Suprapubic skin (tissue), 4 donors: Measurements from ENCODE around the gene ADAD1. TPM values are rescaled to one million over a fixed set of nuclear protein-coding genes. Genes with fewer than 3 reads are reported as not detected.
"Not testable (repeated sequence)": the region's sequence is repeated elsewhere in the genome, so short reads cannot be mapped to it uniquely, and the experiment has no call there.

Source experiments
- DNase-seq, 2 donors: peaks; one replicate each; pipeline ENCODE4 v3.0.0-alpha.2; 2019; ENCODE audit warnings: low spot score in 2 of 2
- H3K27ac ChIP-seq: fragments of 200-600 bp; sonication (generic); one replicate; pipeline ENCODE4 v1.5.1; 2019
- H3K27me3 ChIP-seq: fragments of 200-600 bp; sonication (generic); one replicate; pipeline ENCODE4 v1.5.1; 2019
- H3K36me3 ChIP-seq: fragments of 200-600 bp; sonication (generic); one replicate; pipeline ENCODE4 v1.5.1; 2019
- H3K4me1 ChIP-seq: fragments of 200-600 bp; sonication (generic); one replicate; pipeline ENCODE4 v1.5.1; 2019
- H3K4me3 ChIP-seq: fragments of 200-600 bp; sonication (generic); one replicate; pipeline ENCODE4 v1.5.1; 2019; ENCODE audit warnings: mild to moderate bottlenecking
- H3K9me3 ChIP-seq: fragments of 200-600 bp; sonication (generic); one replicate; pipeline ENCODE4 v1.5.1; 2019
- EP300 ChIP-seq: sonication (generic); formaldehyde crosslinking; IDR thresholded peaks from one replicate; pipeline ENCODE4 v1.6.1; 2017; ENCODE audit warnings: antibody characterized with exemption
- POLR2A ChIP-seq, 2 donors: fragments of 450-650 bp; IDR thresholded peaks; one replicate each; pipeline ENCODE4 v1.6.1; 2017; ENCODE audit warnings: antibody characterized with exemption in 2 of 2, mild to moderate bottlenecking in 2 of 2, moderate library complexity in 2 of 2
- POLR2AphosphoS5 ChIP-seq, 3 donors: sonication (generic); formaldehyde crosslinking; IDR thresholded peaks; one replicate each; pipeline ENCODE4 v1.6.1; 2017; ENCODE audit warnings: antibody characterized with exemption in 3 of 3
- WGBS: methylation state at CpG from one replicate; pipeline ENCODE4 v1.1.5; 2018; 5-methylcytosine and 5-hydroxymethylcytosine counted together
- total RNA-seq, 4 donors: library from RNA; depleted of rRNA; stranded (reverse); fragments of >200 nt; gene quantifications; one replicate each; pipeline ENCODE4 v1.1.0, GENCODE V29; 2016
- TF ChIP-seq, protein P1 (sequence below), 2 donors: fragments of 200-600 bp in 1 of 2; fragments of 450-650 bp in 1 of 2; sonication (generic) in 1 of 2; IDR thresholded peaks; one replicate each; pipeline ENCODE4 v1.5.1; 2016 to 2019; ENCODE audit warnings: antibody characterized with exemption in 2 of 2, mild to moderate bottlenecking in 1 of 2, moderate library complexity in 1 of 2

ADAD1 gene
- total RNA-seq, 4 donors from 2014 or later, result not detected

DNA sequence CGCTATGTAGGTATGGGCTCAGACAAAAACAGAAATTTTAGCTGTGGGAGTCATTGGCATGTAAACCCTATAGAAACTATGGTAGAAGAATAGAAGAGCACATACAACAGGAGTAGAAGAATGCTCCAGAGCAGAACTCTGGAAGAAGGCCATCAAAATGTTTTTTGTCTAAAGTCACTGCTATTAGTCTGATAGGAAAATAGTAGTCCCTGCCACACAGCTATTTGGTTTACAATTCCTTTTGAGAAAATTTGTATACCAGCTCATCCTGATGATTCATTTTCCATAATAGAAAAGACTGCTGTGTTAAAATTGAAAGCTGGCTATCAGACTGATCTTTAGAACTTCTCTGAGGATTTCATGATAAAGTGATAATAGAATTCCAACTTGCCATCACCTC lies 32.8 kb upstream of the ADAD1 start:
- 97% methylated on average over 1 of the region's 1 CpG for WGBS
- Histone ChIP-seq H3K27me3 (no peaks in the 10 kb centered on the region), H3K9me3 (no peaks in the 10 kb centered on the region), H3K36me3 (peaks cover 58% of the 10 kb centered on the region), H3K4me3 (no peak overlapping the region), H3K4me1 (no peaks in the 10 kb centered on the region), H3K27ac (no peak overlapping the region)
- no peak for DNase-seq
- TF ChIP-seq POLR2A (IDR thresholded peaks at IDR 0.05) (no peak), POLR2AphosphoS5 (IDR thresholded peaks at IDR 0.05) (no peak), EP300 (no peak)
- TF ChIP-seq, protein P1, sequence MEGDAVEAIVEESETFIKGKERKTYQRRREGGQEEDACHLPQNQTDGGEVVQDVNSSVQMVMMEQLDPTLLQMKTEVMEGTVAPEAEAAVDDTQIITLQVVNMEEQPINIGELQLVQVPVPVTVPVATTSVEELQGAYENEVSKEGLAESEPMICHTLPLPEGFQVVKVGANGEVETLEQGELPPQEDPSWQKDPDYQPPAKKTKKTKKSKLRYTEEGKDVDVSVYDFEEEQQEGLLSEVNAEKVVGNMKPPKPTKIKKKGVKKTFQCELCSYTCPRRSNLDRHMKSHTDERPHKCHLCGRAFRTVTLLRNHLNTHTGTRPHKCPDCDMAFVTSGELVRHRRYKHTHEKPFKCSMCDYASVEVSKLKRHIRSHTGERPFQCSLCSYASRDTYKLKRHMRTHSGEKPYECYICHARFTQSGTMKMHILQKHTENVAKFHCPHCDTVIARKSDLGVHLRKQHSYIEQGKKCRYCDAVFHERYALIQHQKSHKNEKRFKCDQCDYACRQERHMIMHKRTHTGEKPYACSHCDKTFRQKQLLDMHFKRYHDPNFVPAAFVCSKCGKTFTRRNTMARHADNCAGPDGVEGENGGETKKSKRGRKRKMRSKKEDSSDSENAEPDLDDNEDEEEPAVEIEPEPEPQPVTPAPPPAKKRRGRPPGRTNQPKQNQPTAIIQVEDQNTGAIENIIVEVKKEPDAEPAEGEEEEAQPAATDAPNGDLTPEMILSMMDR (IDR thresholded peaks at IDR 0.05), result no peak

DNA sequence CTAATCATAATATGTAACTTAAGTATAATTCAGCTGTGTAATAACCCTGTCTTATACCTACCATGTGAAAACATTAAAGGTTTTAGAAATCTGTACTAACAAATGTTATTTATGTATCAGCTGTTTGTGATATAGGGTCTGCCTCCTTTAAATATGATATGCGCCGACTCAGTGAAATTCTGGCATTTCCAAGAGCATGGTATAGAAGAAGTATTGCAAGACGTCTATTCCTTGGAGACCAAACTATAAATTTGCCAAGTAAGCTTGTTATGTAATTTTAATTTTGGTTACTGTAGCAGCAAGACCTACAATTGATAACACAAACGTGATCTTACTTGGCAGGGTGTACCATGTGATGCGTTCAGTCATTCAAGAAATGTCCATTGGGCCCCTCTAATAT lies 32.3 kb upstream of the ADAD1 start:
- peaks cover 62% of the 10 kb centered on the region for H3K36me3 ChIP-seq
- no peak overlapping the region for H3K27ac ChIP-seq
- 86% methylated on average over 5 of the region's 5 CpGs for WGBS

DNA sequence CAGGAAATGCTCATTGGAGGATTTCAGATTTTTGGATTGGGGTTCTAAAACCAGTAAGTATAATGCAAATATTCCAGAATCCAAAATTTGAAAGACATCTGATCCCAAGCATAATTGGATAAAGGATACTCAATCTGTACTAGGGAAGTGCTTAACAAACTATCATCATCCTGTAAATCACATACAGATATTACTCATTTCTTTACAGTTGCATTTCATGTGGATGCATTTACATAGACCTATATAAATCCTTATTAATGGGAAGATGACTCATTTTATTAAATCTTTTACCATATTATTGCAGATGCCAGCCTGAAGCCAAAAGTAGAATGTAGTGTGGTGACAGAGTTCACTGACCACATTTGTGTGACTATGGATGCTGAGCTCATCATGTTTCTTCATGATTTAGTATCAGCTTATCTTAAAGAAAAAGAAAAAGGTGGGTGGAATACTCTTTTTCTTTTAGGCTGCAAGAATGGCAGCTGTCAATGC lies 22.4 kb upstream of the ADAD1 start:
- Histone ChIP-seq H3K4me1 (no peaks in the 10 kb centered on the region), H3K9me3 (no peaks in the 10 kb centered on the region), H3K4me3 (no peak overlapping the region), H3K27me3 (no peaks in the 10 kb centered on the region), H3K27ac (no peak overlapping the region), H3K36me3 (peaks cover 69% of the 10 kb centered on the region)
- TF ChIP-seq POLR2AphosphoS5 (IDR thresholded peaks at IDR 0.05), result no peak
- no peak for TF ChIP-seq EP300
- TF ChIP-seq, protein P1 (IDR thresholded peaks at IDR 0.05), result no peak
- no peak for TF ChIP-seq POLR2A (IDR thresholded peaks at IDR 0.05)
- DNase-seq, result no peak

More for the DNA sequence above, 32.3 kb upstream of the ADAD1 start:
- DNase-seq, result no peak
- no peaks in the 10 kb centered on the region for H3K9me3 ChIP-seq
- no peak overlapping the region for H3K4me3 ChIP-seq
- TF ChIP-seq, protein P1 (IDR thresholded peaks at IDR 0.05), result no peak
- TF ChIP-seq POLR2A (IDR thresholded peaks at IDR 0.05), result no peak
- no peak for TF ChIP-seq POLR2AphosphoS5 (IDR thresholded peaks at IDR 0.05)
- no peak for TF ChIP-seq EP300
- no peaks in the 10 kb centered on the region for H3K4me1 ChIP-seq
- H3K27me3 ChIP-seq, result no peaks in the 10 kb centered on the region

DNA sequence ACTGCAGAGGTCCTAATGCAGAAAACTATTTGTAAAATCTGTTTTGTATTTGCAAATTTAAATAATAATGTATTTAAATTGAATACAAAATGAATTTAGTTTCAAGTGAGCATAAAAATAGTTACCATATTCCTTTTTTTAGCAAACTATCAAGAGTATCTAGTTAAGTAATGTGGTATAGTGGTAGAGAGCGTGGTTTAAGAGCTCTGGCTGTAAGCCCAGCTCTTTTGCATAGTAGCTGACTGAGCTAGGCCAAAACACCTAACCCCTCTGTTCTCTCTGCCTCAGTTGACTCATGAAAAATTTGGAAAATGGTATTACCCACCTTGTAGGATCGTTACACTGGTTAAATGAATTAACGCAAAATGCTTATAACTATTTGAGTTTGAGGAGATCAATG lies 18.1 kb upstream of the ADAD1 start:
- Histone ChIP-seq H3K27ac (no peak overlapping the region), H3K27me3 (no peaks in the 10 kb centered on the region), H3K4me3 (no peak overlapping the region), H3K9me3 (no peaks in the 10 kb centered on the region), H3K4me1 (no peaks in the 10 kb centered on the region), H3K36me3 (peaks cover 58% of the 10 kb centered on the region)
- no peak for DNase-seq
- 99% methylated on average over 3 of the region's 3 CpGs for WGBS
- TF ChIP-seq POLR2AphosphoS5 (IDR thresholded peaks at IDR 0.05) (no peak), POLR2A (IDR thresholded peaks at IDR 0.05) (no peak), EP300 (no peak)
- TF ChIP-seq, protein P1 (IDR thresholded peaks at IDR 0.05), result no peak

DNA sequence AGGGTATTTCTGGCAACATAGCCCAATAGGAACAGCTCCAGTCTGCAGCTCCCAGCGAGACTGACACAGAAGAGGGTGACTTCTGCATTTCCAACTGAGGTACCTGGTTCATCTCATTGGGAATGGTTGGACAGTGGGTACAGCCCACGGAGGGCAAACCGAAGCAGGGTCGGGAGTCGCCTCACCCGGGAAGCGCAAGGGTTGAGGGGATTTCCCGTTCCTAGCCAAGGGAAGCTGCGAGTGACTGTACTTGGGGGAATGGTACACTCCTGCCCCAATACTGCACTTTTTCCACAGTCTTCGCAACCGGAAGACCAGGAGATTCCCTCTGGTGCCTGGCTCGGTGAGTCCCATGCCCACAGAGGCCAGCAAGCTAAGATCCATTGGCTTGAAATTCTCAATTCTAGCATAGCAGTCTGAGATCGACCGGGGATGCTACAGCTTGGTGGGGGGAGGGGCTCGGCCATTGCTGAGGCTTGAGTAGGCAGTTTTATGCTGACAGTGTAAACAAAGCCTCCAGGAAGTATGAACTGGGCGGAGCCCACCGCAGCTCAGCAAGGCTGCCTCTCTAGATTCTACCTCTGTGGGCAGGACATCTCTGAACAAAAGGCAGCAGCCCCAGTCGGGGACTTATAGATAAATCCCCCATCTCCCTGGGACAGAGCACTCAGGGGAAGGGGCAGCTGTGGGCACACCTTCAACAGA lies 14.0 kb upstream of the ADAD1 start:
- H3K27ac ChIP-seq, result no peak overlapping the region
- no peak overlapping the region for H3K4me3 ChIP-seq
- no peak for DNase-seq
- peaks cover 4% of the 10 kb centered on the region for H3K9me3 ChIP-seq
- H3K36me3 ChIP-seq, result peaks cover 26% of the 10 kb centered on the region
- no peaks in the 10 kb centered on the region for H3K4me1 ChIP-seq
- no peak for TF ChIP-seq EP300
- TF ChIP-seq, protein P1 (IDR thresholded peaks at IDR 0.05), result no peak
- TF ChIP-seq POLR2AphosphoS5 (IDR thresholded peaks at IDR 0.05), result no peak
- TF ChIP-seq POLR2A (IDR thresholded peaks at IDR 0.05), result no peak
- H3K27me3 ChIP-seq, result no peaks in the 10 kb centered on the region
- 86% methylated on average over 17 of the region's 18 CpGs for WGBS

DNA sequence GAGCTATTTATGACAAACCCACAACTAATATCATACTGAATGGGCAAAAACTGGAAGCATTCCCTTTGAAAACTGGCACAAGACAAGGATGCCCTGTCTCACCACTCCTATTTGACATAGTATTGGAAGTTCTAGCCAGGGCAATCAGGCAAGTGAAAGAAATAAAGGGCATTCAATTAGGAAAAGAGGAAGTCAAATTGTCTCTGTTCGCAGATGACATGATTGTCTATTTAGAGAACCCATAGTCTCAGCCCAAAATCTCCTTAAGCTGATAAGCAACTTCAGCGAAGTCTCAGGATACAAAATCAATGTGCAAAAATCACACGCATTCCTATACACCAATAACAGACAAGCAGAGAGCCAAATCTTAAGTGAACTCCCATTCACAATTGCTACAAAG lies 10.0 kb upstream of the ADAD1 start:
- WGBS, result 75% methylated on average over 3 of the region's 3 CpGs

More for the DNA sequence above, 10.0 kb upstream of the ADAD1 start:
- not testable (repeated sequence) for H3K36me3 ChIP-seq, H3K27ac ChIP-seq, H3K9me3 ChIP-seq, H3K27me3 ChIP-seq, DNase-seq, H3K4me1 ChIP-seq, H3K4me3 ChIP-seq
